Cardiac muscle cell (in vitro differentiated cells and primary cell): ENCODE measurements around the gene CST6. TPM values are rescaled to one million over a fixed set of nuclear protein-coding genes. Genes with fewer than 3 reads are reported as not detected.
A peak's percentile ranks its signal among the peaks of the same experiment; 100 is the strongest.
"Not testable (repeated sequence)": the region's sequence is repeated elsewhere in the genome, so short reads cannot be mapped to it uniquely, and the experiment has no call there.

Source experiments
- DNase-seq, 2 donors: peaks; one replicate each; pipeline versions ENCODE4 v3.0.0 to v3.0.0-alpha.2; 2010 to 2017; ENCODE audit warnings: low read depth in 1 of 2, low spot score in 1 of 2
- H3K27ac ChIP-seq: fragments of 200-600 bp; sonication (generic); 2 replicates; pipeline ENCODE4 v1.5.1; 2016
- H3K27me3 ChIP-seq: fragments of 200-600 bp; sonication (generic); 2 replicates; pipeline ENCODE4 v1.6.0; 2016; ENCODE audit warnings: control low read depth
- H3K36me3 ChIP-seq: fragments of 200-600 bp; sonication (generic); 2 replicates; pipeline ENCODE4 v1.5.1; 2016; ENCODE audit warnings: control low read depth
- H3K4me1 ChIP-seq: fragments of 200-600 bp; sonication (generic); 2 replicates; pipeline ENCODE4 v1.8.1; 2017; ENCODE audit warnings: low read depth, mild to moderate bottlenecking, mixed run types
- H3K4me3 ChIP-seq: fragments of 200-600 bp; sonication (generic); 2 replicates; pipeline ENCODE4 v1.5.1; 2016; ENCODE audit warnings: mild to moderate bottlenecking
- H3K9me3 ChIP-seq: fragments of 200-600 bp; sonication (generic); 2 replicates; pipeline ENCODE4 v1.5.1; 2017; ENCODE audit warnings: low read depth, mild to moderate bottlenecking, control low read depth
- polyA plus RNA-seq: library from polyadenylated mRNA; unstranded; fragments of >200 nt; fragmentation: Nextera tagmentation; extraction: Ambion mirVana; gene quantifications from 2 replicates; pipeline ENCODE4 v1.2.1, GENCODE V29; 2016
- total RNA-seq: library from RNA; depleted of rRNA; stranded (reverse); fragments of >200 nt; gene quantifications from 2 replicates; pipeline ENCODE4 v1.2.3, GENCODE V29; 2016
- TF ChIP-seq, protein P1 (sequence below): IDR thresholded peaks from 2 replicates; pipeline ENCODE4 v1.5.1; 2012; ENCODE audit warnings: low read depth, mild to moderate bottlenecking, low read length

CST6 gene
- total and polyA plus RNA-seq, 2 experiments from 2014 or later: not detected

DNA sequence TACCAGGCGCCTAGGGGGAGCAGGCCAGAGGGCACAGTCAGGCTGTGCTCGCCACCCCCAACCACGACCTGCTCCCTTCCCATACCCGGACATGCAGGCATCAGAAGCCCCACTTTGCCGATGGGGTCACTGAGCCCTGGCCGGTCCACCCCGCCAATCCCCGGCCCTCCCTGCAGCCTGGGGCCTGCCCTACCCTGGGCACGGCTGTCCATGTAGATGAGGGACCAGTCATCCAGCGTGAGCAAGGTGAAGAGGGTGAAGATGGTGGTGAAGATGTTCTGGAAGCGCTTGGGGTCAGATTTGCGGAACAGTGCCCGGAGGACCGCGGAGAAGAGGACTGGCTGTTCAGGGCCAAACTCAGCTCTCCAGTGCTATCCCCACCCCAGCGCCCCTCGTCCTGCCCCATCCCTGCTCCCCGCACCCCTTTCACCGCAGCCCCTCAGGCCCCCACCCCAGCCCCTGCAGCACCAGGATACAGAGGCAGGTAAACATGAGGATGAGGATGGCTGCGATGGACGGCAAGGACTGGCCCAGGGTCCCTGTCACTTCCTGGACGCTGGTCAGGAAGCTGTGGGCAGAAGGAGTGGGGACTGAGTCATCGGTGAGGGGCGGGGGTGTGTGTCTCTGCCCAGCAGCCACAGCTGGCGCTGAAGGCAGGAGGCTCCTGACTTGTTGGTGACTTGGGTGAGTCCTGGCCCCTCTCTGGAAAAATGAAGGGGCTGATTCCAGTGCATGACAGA lies 9.0 kb downstream of the CST6 start:
- Histone ChIP-seq H3K9me3 (no peaks in the 10 kb centered on the region), H3K4me3 (no peak overlapping the region), H3K4me1 (no peaks in the 10 kb centered on the region), H3K27me3 (peaks cover 12% of the 10 kb centered on the region), H3K36me3 (no peaks in the 10 kb centered on the region), H3K27ac (no peak overlapping the region)
- DNase-seq: peak in 1 of 2 donors; percentile 64
- TF ChIP-seq, protein P1, sequence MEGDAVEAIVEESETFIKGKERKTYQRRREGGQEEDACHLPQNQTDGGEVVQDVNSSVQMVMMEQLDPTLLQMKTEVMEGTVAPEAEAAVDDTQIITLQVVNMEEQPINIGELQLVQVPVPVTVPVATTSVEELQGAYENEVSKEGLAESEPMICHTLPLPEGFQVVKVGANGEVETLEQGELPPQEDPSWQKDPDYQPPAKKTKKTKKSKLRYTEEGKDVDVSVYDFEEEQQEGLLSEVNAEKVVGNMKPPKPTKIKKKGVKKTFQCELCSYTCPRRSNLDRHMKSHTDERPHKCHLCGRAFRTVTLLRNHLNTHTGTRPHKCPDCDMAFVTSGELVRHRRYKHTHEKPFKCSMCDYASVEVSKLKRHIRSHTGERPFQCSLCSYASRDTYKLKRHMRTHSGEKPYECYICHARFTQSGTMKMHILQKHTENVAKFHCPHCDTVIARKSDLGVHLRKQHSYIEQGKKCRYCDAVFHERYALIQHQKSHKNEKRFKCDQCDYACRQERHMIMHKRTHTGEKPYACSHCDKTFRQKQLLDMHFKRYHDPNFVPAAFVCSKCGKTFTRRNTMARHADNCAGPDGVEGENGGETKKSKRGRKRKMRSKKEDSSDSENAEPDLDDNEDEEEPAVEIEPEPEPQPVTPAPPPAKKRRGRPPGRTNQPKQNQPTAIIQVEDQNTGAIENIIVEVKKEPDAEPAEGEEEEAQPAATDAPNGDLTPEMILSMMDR: no peak

DNA sequence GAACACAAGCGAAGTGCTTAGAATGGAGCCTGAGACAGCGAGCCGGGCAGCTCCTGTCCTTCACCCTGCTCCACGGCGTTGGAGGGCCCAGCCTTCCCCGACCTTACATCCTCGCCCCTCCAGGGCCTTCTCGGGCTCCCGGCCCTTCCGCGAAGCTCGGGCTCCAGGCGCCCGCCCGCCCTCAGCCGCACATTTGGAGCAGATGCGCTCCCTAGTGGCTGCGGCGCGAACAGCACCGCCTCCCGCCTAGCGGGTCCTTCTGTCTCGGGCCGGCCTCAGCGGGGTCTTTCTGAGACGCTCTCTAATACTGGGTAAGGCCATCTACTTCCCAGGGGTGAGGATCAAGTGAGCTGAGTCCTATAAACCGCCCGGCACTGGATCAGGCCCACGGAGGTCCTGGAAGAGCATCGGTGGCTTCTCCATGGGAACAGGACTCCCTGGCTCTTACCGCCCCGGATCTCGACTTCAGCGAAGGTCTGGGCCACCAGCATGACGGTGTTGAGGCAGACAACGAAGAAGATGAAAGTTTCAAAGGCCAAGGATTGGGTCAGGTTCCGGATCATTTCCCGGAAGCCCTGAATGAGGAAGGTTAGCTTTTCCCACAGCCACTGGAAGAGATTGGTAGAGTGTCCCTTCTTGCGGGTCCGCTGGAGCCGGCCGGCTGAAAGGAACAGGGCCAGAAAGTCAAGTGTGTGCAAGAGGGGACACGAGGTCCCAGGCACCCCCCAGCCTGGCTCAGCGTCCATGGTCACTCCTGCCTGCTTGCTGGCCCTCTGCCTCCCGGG lies 10.8 kb downstream of the CST6 start:
- TF ChIP-seq, protein P1: peak; percentile 93
- Histone ChIP-seq H3K36me3 (no peaks in the 10 kb centered on the region), H3K27me3 (peaks cover 12% of the 10 kb centered on the region), H3K27ac (no peak overlapping the region), H3K4me1 (no peaks in the 10 kb centered on the region), H3K9me3 (no peaks in the 10 kb centered on the region), H3K4me3 (no peak overlapping the region)
- DNase-seq: peak; percentile 69 to 82

DNA sequence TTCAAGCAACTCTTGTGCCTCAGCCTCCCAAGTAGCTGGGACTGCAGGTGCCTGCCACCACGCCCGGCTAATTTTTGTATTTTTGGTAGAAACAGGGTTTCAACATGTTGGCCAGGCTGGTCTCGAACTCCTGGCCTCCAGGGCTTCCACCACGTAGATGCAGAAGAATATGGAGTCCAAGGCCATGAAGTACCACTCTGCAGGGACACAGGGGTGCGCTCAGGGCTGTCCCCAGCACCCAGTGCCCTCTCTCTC lies 11.3 kb downstream of the CST6 start:
- H3K27me3 ChIP-seq: peaks cover 12% of the 10 kb centered on the region
- not testable (repeated sequence) for H3K27ac ChIP-seq, H3K4me1 ChIP-seq, H3K4me3 ChIP-seq, H3K36me3 ChIP-seq, DNase-seq, H3K9me3 ChIP-seq

DNA sequence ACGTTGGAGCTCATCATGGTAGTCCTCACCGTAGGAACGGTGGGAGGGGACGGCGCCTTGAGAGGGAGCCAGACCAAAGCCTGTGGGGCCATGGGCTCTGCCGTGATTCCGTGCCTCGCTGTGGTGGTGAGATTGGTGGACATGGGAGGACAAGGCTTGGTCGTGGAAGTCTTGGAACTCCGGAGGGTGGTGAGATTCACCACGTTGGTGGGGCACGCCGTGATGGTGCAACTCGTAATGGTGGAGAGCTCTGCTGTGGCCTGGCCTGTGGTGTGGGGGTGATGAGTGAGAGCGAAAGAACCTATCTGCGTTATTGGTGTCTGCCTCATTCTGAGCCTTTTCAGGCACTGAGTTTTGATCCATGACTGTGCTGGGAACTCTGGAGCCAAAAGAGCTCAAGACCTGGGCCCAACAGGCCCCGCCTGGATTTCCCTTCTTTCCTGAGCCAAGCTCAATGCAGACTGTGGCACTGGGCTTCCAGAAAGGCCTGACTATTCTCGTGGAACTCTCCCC lies 14.3 kb downstream of the CST6 start, which contains the start of gene CATSPER1:
Gene CATSPER1, minus strand, starts transcription at position 463 of the 513 bp plus-strand sequence. Its CDS starts 100 bp downstream, at position 363.
- Histone ChIP-seq H3K9me3 (no peaks in the 10 kb centered on the region), H3K36me3 (no peaks in the 10 kb centered on the region), H3K27ac (no peak within 1 kb of the TSS), H3K4me3 (no peak within 1 kb of the TSS), H3K27me3 (peaks cover 12% of the 10 kb centered on the region), H3K4me1 (no peaks in the 10 kb centered on the region)
- DNase-seq: no peak
- TF ChIP-seq, protein P1: no peak

DNA sequence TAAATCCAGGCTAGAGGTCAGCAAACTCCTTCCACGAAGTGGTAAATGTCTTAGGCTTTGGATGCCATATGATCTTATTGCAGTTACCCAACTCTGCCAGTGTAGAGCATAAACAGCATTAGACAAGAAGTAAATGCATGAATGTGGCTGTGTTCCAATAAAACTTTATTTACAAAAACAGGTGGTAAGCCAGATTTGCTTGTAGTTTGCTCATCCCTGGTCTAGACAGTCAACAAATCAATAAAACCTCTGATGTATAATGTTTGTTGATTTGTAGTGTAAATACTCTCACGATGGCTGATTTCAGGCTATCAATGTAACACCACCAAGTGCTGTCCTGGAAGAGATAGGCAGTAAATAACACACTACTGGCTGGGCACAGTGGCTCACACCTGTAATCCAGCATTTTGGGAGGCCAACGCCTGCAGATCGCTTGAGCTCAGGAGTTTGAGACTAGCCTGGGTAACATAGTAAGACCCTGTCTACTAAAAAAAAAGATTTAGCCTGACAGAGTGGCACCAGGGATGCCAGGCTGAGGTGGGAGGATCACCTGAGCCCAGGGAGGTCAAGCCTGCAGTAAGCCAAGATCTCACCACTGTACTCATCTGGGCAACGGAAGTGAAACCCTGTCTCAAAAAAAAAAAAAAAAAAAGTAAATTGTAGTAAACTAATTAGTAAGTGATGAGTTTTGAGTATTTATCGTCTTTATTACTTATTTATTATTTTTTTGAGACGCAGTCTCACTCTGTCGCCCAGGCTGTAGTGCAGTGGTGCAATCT lies 21.3 kb downstream of the CST6 start:
- H3K4me3 ChIP-seq: no peak overlapping the region
- H3K27ac ChIP-seq: no peak overlapping the region
- no peaks in the 10 kb centered on the region for H3K9me3 ChIP-seq
- no peaks in the 10 kb centered on the region for H3K36me3 ChIP-seq
- no peaks in the 10 kb centered on the region for H3K4me1 ChIP-seq
- H3K27me3 ChIP-seq: no peaks in the 10 kb centered on the region
- TF ChIP-seq, protein P1: no peak
- no peak for DNase-seq
